Upper lobe of left lung (tissue), 4 donors: ENCODE results near the gene KDM5B.

ENCODE experiments used
- POLR2A ChIP-seq, 4 donors: fragments of 450-650 bp; IDR thresholded peaks; one replicate each; pipeline ENCODE4 v1.5.1; 2016 to 2017; ENCODE audit warnings: antibody characterized with exemption in 4 of 4, mild to moderate bottlenecking in 2 of 4
- TF ChIP-seq, protein P1 (sequence below), 6 experiments: fragments of 450-650 bp in 4 of 6; fragments of 200-600 bp in 2 of 6; sonication (generic) in 2 of 6; IDR thresholded peaks; one replicate each; pipeline ENCODE4 v1.5.1; 2016 to 2019; ENCODE audit warnings: antibody characterized with exemption in 6 of 6

DNA sequence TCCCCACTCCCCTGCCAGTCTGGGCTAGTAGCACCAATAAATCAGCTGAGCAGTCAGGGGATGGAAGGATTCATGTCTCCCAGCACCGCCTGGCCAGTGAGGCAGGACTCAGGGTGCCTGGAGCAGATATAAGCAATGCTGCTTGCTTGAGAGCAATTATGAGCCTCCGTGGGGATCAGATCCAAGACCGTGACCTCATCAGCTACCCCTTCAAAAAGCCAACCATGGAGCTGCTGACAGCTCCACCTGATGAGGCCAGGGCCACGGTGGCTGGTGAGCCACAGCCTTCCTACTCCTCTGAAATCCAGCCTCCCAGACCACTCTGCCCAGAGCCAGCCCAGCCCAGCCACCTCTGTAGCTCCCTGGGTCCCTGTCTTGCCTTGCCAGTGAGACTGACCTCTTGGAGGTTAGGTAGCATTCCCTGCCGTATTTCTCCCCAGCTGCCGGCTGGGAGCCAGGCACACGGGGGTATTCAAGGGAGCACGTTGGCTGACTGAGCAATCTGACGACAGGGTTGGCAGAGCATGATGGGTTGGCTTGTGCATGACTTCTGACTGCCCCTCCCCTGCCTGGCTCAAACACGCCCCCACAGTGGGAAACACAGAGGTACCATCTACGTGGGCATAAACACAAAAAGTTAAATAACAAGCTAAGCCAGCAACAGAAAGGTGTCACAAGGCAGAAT, 126.3 kb downstream of the KDM5B start:
- no peak for TF ChIP-seq POLR2A (IDR thresholded peaks at IDR 0.05)
- TF ChIP-seq, protein P1, sequence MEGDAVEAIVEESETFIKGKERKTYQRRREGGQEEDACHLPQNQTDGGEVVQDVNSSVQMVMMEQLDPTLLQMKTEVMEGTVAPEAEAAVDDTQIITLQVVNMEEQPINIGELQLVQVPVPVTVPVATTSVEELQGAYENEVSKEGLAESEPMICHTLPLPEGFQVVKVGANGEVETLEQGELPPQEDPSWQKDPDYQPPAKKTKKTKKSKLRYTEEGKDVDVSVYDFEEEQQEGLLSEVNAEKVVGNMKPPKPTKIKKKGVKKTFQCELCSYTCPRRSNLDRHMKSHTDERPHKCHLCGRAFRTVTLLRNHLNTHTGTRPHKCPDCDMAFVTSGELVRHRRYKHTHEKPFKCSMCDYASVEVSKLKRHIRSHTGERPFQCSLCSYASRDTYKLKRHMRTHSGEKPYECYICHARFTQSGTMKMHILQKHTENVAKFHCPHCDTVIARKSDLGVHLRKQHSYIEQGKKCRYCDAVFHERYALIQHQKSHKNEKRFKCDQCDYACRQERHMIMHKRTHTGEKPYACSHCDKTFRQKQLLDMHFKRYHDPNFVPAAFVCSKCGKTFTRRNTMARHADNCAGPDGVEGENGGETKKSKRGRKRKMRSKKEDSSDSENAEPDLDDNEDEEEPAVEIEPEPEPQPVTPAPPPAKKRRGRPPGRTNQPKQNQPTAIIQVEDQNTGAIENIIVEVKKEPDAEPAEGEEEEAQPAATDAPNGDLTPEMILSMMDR (IDR thresholded peaks at IDR 0.05): no peak
